Camera-type eye (tissue), 1 donor: ENCODE results near the gene SPATA25. TPM values are rescaled to one million over a fixed set of nuclear protein-coding genes. Genes with fewer than 3 reads are reported as not detected.

ENCODE experiments used
- total RNA-seq: library from RNA; depleted of rRNA; stranded (reverse); fragments of >200 nt; gene quantifications from one replicate; pipeline ENCODE4 v1.2.3, GENCODE V29; 2014

Gene SPATA25, protein sequence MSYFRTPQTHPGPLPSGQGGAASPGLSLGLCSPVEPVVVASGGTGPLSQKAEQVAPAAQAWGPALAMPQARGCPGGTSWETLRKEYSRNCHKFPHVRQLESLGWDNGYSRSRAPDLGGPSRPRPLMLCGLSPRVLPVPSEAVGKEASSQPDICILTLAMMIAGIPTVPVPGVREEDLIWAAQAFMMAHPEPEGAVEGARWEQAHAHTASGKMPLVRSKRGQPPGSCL
- 7.6 TPM for total RNA-seq

GRCh38 chr20:45887346-45887715, at the start of gene SPATA25:
Gene SPATA25, minus strand, starts transcription at chr20:45887622. Its CDS starts 32 bp downstream, at chr20:45887590.

DNA sequence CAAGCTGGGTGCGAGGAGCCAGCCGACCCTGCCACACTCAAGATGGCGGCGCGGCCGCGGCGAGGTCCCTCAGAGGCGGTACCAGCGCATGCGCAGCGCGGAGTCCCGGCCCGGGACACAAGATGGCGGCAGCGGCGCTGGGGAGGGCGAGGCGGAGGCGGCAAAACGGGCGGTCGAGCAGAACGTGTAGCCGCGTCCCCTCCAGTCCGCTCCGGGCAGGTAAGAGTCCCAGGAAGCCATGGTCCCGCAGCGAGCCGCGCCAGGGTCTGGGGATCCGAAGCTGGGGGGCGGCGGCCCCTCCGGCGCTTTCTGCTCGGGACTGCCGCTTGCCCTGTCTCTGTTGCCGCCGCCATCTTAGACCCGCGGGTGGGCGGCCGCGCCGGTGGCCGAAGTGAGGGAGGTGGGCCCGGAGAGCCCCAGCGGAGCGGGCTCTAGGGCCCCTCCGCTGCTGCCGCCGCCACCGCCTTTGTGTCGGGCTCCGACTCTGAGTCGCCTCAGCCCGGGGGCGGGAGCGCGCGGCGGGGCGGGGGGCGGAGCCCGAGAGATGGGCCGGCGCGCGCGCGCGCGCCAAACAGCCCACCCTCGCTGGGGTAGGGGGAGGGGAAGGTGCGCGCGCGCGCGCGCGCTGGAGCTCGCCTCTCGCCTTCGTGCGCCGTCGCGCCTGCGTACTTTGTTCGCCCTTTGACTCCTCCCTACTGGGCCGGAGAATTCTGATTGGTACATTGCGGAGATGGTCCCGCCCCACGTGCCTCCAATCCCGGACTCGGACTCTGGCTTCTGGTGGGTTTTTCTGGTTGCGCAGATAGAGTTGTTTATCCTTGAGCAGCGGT, 47.4 kb upstream of the SPATA25 start, which contains the start of gene PCIF1:
TSS of gene PCIF1 (plus strand) at position 98 of the 830 bp plus-strand sequence. CDS start 4,317 bp downstream, outside the sequence.

DNA sequence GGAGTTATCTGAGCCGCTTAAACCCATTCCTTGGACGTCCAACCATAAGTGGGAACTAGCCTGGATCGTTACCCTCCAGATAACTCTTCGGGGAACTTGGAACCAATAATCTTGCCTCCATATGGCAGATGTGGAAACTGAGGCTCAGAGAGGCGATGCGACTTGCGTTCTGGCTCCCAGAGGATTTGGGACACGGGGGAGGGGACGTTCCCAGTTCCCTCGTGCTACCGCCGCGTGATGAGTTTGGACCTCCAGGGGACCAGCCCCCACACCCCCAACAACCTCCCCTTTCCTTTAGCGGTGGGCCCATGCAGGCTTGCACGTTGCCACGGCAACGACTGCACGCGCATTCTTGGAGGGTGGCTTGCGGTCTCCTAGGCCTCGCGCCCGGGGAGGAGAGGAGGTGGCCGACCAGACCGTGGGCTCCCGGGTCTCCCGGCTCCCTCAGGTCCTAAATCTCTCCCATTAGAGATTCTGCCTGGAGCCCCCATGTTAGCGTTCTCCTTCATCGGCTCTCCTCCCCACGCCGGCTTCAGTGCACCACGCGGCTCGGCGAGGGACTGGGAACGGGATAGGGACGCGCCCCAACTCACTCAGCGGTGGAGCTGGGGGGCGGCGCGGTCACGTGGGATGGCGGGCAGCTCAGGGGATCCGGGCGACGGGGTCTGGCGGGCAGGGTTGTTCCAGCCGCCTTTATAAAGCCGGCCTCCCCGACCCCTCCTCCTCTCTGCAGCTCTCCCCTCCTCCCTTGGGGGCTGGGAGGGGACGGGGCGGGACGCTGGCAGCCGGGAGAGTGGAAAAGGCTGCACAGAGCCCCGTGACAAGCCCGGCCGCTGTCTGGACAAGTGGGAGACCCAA, 24.3 kb upstream of the SPATA25 start, which contains the start of gene PLTP:
TSS of gene PLTP (minus strand) at position 670 of the 858 bp plus-strand sequence. CDS start 703 bp downstream, outside the sequence.

GRCh38 chr20:45890985-45891983, 3.9 kb upstream of the SPATA25 start, which contains the start of the genes CTSA and NEURL2:
Gene CTSA, plus strand, starts transcription at chr20:45891335. Its CDS starts 234 bp downstream, at chr20:45891569.
Gene NEURL2, minus strand, starts transcription at chr20:45891208. Its CDS starts 217 bp downstream, at chr20:45890991.

DNA sequence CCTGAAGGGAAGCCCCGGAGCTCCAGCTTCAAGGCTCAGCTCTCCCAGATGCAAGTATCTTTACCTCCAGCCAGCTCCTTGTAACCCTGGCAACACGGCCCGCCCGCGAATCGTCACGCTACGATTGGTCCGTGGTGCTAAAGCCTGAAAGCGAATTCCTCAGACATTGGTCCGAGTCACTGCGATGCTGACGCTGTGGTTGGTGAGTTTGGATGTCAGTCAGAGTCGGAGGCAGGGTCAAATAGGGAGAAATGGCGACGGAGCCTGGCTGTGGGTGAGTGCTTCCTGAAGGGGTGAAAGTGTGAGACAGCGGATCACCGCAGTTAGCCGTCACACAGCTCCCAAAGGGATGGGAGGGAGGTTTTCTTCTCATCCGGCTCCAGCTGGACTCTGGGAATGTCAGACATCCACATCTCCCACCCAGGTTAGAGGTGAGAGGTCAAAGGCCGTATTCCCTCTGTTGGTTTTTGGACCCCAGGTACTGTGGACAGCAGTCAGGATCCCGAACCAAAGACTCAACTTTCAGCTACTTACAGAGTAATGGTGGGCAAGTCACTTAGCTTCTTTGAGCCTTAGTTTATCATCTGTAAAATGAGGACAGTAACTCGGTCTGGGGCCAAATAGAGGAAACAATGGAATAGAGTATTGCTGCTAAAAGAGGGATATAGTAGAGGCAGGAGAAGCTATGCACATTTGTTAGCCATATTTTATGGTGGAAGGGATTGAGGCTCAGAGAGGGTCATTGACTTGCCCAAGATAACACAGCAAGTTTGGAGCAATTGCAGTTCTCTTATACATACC, 6.2 kb downstream of the SPATA25 start, which contains the start of gene ZSWIM1:
TSS of gene ZSWIM1 (plus strand) at position 240 of the 801 bp plus-strand sequence. CDS start 1,366 bp downstream, outside the sequence.

DNA sequence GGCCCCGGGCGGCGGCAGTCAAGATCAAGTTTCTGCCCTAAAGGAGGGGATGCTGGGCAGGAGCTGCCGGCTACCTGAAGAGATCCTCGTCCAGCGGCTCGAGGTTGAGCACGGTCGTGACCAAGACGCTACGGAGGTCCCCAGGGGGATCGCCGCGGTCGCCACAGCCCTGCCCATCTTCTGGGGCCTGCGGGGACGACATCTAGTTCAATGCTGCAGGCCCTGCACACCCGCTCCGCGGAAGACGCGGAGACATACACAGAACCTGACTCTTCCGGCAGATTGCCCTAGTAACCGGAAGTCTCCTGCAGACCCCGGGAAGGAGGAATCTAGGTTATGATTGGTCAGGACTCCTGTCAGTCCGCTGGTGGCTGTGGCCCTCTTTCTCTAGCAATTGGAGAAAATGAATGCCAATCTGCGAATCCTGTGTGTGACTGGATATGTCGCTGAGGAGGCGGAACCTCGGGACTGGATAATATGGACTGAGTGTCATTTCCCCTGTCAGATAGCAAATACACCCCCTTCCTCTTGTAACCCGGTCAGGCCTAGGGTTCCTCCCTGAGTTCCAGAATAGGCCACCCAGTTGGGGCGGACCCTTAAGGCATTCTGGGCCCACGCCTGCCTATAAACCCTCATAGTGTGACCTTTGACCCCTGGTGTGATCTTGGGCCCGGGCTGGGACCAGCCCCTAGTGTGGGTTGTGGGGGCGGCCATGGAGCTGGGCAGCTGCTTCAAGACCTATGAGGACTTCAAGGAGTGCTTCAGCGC, 30.1 kb downstream of the SPATA25 start, which contains the start of the genes ACOT8 and ZSWIM3:
TSS of gene ACOT8 (minus strand) at position 279 of the 768 bp plus-strand sequence. CDS start at position 202, 77 bp downstream.
TSS of gene ZSWIM3 (plus strand) at position 501 of the 768 bp plus-strand sequence. CDS start at position 713, 212 bp downstream.

Other genes starting within 250 kb of the SPATA25 start
- not detected for gene WFDC11, start 217.4 kb downstream of the SPATA25 start, total RNA-seq
- not detected for gene WFDC13, start 185.6 kb downstream of the SPATA25 start, total RNA-seq
- not detected for gene WFDC10B, start 182.6 kb downstream of the SPATA25 start, total RNA-seq
- not detected for gene SPINT4, start 165.3 kb downstream of the SPATA25 start, total RNA-seq
- not detected for gene WFDC3, start 95.7 kb downstream of the SPATA25 start, total RNA-seq
- gene DNTTIP1, start 95.7 kb downstream of the SPATA25 start, total RNA-seq: 17.8 TPM
- gene UBE2C, start 75.0 kb downstream of the SPATA25 start, total RNA-seq: 15.3 TPM
- 93.6 TPM for gene TNNC2, start 60.3 kb downstream of the SPATA25 start, total RNA-seq
- 86.1 TPM for gene SNX21, start 53.8 kb downstream of the SPATA25 start, total RNA-seq
- 36.1 TPM for gene ACOT8, start 30.2 kb downstream of the SPATA25 start, total RNA-seq
- gene ZSWIM3, start 30.0 kb downstream of the SPATA25 start, total RNA-seq: 16.2 TPM
- 9.4 TPM for gene ZSWIM1, start 6.4 kb downstream of the SPATA25 start, total RNA-seq
- gene NEURL2, start 3.6 kb upstream of the SPATA25 start, total RNA-seq: 12.8 TPM
- 50.5 TPM for gene CTSA, start 3.7 kb upstream of the SPATA25 start, total RNA-seq
- 58.0 TPM for gene PLTP, start 24.5 kb upstream of the SPATA25 start, total RNA-seq
- gene PCIF1, start 47.1 kb upstream of the SPATA25 start, total RNA-seq: 41.5 TPM
- gene ZNF335, start 84.6 kb upstream of the SPATA25 start, total RNA-seq: 21.8 TPM
- gene MMP9, start 121.3 kb upstream of the SPATA25 start, total RNA-seq: 2.5 TPM
- gene SLC12A5, start 141.6 kb upstream of the SPATA25 start, total RNA-seq: 31.2 TPM
- gene NCOA5, start 202.3 kb upstream of the SPATA25 start, total RNA-seq: 51.7 TPM
- 3.1 TPM for gene CD40, start 230.7 kb upstream of the SPATA25 start, total RNA-seq